MM.1S (cell line): ENCODE results near the gene CORO7.

Experiments used
- EZH2 ChIP-seq: fragments of 300-600 bp; sonication (generic); optimal IDR thresholded peaks from 2 replicates; pipeline ENCODE3; 2017; ENCODE audit warnings: low read depth, mild to moderate bottlenecking, antibody characterized with exemption, low read length, mixed read lengths
- TF ChIP-seq, protein P1 (sequence below): fragments of 300-600 bp; sonication (generic); IDR thresholded peaks from 2 replicates; pipeline ENCODE4 v1.5.1; 2016; ENCODE audit warnings: antibody characterized with exemption, low read length, mixed read lengths

DNA sequence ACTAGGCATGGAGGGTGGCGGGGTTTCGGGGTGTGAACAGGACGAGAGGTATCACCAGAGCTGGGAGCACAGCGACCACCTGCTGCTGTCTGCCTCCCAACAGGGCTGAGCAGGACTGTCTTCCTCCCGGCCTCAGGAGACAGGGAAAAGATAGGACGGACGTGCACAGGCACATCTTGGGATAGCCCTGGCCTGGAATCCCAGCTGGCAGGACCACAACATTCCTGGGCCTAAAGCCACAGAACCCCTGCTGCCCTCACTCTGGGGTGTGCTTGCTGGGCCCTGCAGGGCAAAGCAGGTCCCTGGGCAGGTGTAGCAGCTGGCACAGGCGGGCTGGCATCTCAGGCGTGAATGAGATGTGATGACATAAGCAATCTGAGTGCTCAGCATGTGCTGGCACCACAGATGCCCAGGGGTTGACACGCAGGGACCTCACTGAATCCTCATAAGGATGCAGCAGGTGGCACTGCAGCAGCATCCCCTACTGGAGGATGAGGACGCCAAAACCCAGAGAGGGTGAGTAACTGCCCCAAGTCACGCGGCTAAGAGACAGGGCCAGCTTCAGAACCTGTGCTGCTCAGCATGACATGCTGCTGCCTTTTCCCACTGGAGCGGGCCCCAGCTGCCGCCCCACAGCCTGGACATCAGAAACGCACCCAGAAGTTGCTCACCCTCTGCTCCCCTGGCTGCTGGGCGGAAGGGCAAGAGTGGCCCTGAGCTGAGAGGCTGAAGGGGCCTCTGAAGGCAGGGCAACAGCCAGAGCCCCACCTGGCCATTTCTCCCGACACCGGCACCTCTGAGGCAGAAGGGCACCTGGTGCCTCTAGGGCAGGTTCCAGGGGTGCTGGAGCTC lies 7.1 kb downstream of the CORO7 start:
- TF ChIP-seq, protein P1, sequence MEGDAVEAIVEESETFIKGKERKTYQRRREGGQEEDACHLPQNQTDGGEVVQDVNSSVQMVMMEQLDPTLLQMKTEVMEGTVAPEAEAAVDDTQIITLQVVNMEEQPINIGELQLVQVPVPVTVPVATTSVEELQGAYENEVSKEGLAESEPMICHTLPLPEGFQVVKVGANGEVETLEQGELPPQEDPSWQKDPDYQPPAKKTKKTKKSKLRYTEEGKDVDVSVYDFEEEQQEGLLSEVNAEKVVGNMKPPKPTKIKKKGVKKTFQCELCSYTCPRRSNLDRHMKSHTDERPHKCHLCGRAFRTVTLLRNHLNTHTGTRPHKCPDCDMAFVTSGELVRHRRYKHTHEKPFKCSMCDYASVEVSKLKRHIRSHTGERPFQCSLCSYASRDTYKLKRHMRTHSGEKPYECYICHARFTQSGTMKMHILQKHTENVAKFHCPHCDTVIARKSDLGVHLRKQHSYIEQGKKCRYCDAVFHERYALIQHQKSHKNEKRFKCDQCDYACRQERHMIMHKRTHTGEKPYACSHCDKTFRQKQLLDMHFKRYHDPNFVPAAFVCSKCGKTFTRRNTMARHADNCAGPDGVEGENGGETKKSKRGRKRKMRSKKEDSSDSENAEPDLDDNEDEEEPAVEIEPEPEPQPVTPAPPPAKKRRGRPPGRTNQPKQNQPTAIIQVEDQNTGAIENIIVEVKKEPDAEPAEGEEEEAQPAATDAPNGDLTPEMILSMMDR: no peak
- TF ChIP-seq EZH2: no peak
